ENCODE data around the gene ANKRD44.
A peak's percentile ranks its signal among the peaks of the same experiment; 100 is the strongest.

The ANKRD44 gene

GRCh38 chr2:196955036-196955435, 355.5 kb downstream of the ANKRD44 start:
- DNase-seq (ENCODE audit: low spot score), result no peak

DNA sequence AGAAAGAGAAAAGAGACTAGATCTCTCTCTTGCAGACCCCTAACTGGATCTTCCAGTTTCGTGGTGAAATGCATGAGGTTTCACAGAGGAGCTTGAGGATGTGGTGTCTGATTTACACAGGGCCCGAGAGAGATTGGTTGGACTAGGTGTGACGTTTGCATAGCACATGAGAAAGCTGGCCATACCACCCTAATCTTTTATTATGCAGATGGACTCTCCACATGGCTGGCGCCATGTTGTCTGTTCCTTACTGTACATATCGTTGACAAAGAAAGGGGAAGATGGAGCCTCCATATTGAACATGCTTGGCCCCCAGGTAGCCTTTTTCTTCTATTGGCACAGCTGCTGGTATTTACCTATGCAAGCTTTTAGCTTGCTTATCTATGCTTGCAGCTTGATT, 356.6 kb downstream of the ANKRD44 start:
- no peak for DNase-seq (ENCODE audit: low spot score)

- peak; percentile 9 for DNase-seq (ENCODE audit: low spot score)
Observed at GRCh38 chr2:196952936-196953335, 357.6 kb downstream of the ANKRD44 start.

- no peak for DNase-seq (ENCODE audit: low spot score)
Observed at GRCh38 chr2:196951973-196952372, 358.6 kb downstream of the ANKRD44 start.

DNA sequence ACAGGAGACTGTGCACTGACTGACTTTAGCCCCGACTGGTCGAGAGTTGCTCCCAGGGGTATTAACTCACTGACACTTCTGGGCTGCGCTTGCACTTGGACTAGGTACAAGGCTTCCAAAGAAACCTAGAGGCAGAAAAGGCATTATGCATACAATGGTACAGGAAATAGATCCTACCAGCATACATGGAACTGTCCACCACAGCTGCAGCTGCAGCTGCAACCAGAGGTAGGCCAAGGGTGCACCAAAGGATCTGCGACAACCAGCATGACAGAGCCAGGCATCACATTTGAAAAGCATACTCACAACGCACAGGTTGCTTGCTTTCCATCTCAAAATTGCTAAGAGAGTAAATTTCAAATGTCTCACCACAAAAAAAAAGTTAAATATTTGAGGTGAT, 361.5 kb downstream of the ANKRD44 start:
- DNase-seq (ENCODE audit: low spot score), result no peak

DNA sequence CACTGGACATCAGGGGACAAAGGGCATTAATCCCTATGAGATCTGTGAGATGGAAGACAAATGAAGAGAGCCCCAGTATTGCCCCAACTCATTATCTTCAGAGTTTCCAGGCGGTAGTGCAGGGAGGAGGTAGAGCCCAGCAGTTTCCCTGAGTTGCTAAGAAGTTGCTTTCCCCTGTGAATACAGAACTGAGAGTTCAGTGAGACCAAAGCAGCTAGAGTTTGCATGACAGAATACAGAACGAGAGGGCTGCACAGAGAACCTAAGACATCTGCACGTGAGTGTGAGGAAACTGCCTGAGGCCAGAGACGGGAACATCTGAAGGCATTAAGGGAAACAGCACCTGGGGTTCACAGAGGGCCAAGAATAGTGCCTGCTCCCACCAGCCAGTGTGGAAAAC, 366.0 kb downstream of the ANKRD44 start:
- DNase-seq (ENCODE audit: low spot score), result no peak

- no peak for DNase-seq (ENCODE audit: low spot score)
Observed at GRCh38 chr2:196941398-196942078, 369.0 kb downstream of the ANKRD44 start.

DNA sequence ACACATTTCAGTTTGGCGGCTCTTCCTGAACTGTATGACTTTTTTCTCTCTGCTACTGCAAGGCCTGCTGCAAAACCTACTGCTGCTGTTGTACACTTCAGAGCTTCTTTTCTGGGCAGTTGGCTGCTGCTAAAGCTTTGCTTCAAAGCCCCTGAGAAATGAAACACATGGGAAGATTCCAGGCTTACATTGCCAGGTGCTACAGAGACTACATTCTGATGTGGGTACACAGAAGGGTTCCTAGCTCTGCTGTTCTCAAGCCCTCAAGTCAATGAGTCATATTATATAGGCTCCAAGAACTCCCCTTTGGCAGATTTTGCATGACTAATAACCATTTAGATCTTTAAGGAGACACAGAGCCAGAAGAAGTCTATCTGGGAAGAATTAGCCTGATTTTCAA, 371.2 kb downstream of the ANKRD44 start:
- DNase-seq (ENCODE audit: low spot score), result no peak

Data from Ammon's horn (tissue), 1 donor.